IMR-90 (cell line): ENCODE measurements around the gene DISC1. TPM values are rescaled to one million over a fixed set of nuclear protein-coding genes. Genes with fewer than 3 reads are reported as not detected.
A peak's percentile ranks its signal among the peaks of the same experiment; 100 is the strongest.

ENCODE experiments used
- ATAC-seq: fragments of 200-7000 bp; cut with Tn5 transposase; 2 replicates; pipeline ENCODE4 v1.9.1; 2020; ENCODE audit warnings: low read depth, mild to moderate bottlenecking, moderate library complexity
- BruUV-seq: library from RNA; stranded (reverse); fragments of 400-500 nt; replicated peaks from 2 replicates; lab custom pipeline; 2021; lab: Mats Ljungman, UMichigan
- CTCF ChIA-PET: fragments of 300-600 bp; formaldehyde crosslinking; extraction: SDS; loops from one replicate; lab custom pipeline; 2021; ENCODE audit warnings: antibody characterized with exemption; lab: Yijun Ruan, JAX
- POLR2A ChIA-PET: fragments of 300-600 bp; sonication (Branson Sonifier 250); formaldehyde crosslinking; loops from one replicate; lab custom pipeline; 2022; ENCODE audit warnings: antibody characterized with exemption; ENCODE audit not compliant: unreplicated experiment; lab: Charles Lee
- DNase-seq: peaks from one replicate; pipeline ENCODE4 v3.0.0; 2013
- H2AFZ ChIP-seq: replicated peaks from 2 replicates; pipeline ENCODE3; 2013; ENCODE audit warnings: low read length, mild to moderate bottlenecking; ENCODE audit not compliant: poor library complexity
- H2AK5ac ChIP-seq: 2 replicates; pipeline ENCODE4 v1.6.1; 2013; ENCODE audit warnings: low read depth, low read length, inconsistent platforms
- H2AK9ac ChIP-seq: replicated peaks from 2 replicates; pipeline ENCODE3; 2013; ENCODE audit warnings: mild to moderate bottlenecking, low read depth, low read length, moderate library complexity; ENCODE audit not compliant: poor library complexity
- H2BK120ac ChIP-seq: 2 replicates; pipeline ENCODE4 v1.6.1; 2013; ENCODE audit warnings: low read depth, low read length, inconsistent platforms
- H2BK15ac ChIP-seq: 3 replicates; pipeline ENCODE4 v1.6.1; 2013; ENCODE audit warnings: low read depth, low read length, inconsistent platforms
- H2BK20ac ChIP-seq: 2 replicates; pipeline ENCODE4 v1.6.1; 2013; ENCODE audit warnings: low read depth, mild to moderate bottlenecking, inconsistent platforms, low read length, moderate library complexity
- H2BK5ac ChIP-seq: 2 replicates; pipeline ENCODE4 v1.6.1; 2013; ENCODE audit warnings: mild to moderate bottlenecking, low read depth, low read length, inconsistent platforms; ENCODE audit not compliant: poor library complexity, severe bottlenecking
- H3K14ac ChIP-seq: replicated peaks from 2 replicates; pipeline ENCODE4 v1.6.1; 2013; ENCODE audit warnings: low read depth, low read length, inconsistent platforms
- H3K18ac ChIP-seq: 2 replicates; pipeline ENCODE4 v1.6.1; 2013; ENCODE audit warnings: low read depth, low read length, control low read depth
- H3K23ac ChIP-seq: 2 replicates; pipeline ENCODE4 v1.6.1; 2013; ENCODE audit warnings: low read depth, low read length, inconsistent platforms
- H3K27ac ChIP-seq: 2 replicates; pipeline ENCODE4 v1.5.1; 2013; ENCODE audit warnings: mild to moderate bottlenecking, control low read depth, low read length; ENCODE audit not compliant: insufficient read depth
- H3K27me3 ChIP-seq: 2 replicates; pipeline ENCODE4 v1.6.1; 2013; ENCODE audit warnings: low read length; ENCODE audit not compliant: control insufficient read depth, insufficient read depth
- H3K36me3 ChIP-seq: 2 replicates; pipeline ENCODE4 v1.6.1; 2013; ENCODE audit warnings: low read length, mixed read lengths; ENCODE audit not compliant: control insufficient read depth, insufficient read depth
- H3K4ac ChIP-seq: 2 replicates; pipeline ENCODE4 v1.6.1; 2013; ENCODE audit warnings: low read depth, low read length, inconsistent platforms
- H3K4me1 ChIP-seq: 2 replicates; pipeline ENCODE4 v1.6.1; 2013; ENCODE audit warnings: low read length, mixed read lengths; ENCODE audit not compliant: control insufficient read depth, insufficient read depth
- H3K4me2 ChIP-seq: 2 replicates; pipeline ENCODE4 v1.6.1; 2013; ENCODE audit warnings: low read depth, mild to moderate bottlenecking, control low read depth, low read length, moderate library complexity
- H3K4me3 ChIP-seq: 2 replicates; pipeline ENCODE4 v1.5.1; 2013; ENCODE audit warnings: low read depth, mild to moderate bottlenecking, control low read depth, low read length, moderate library complexity; ENCODE audit not compliant: insufficient read depth
- H3K56ac ChIP-seq: 2 replicates; pipeline ENCODE4 v1.6.1; 2013; ENCODE audit warnings: low read length, inconsistent platforms; ENCODE audit not compliant: insufficient read depth; ENCODE audit errors: extremely low read depth
- H3K79me1 ChIP-seq, 2 experiments: 2 replicates each; pipeline ENCODE4 v1.6.1; 2013; ENCODE audit warnings: low read length in 2 of 2, inconsistent platforms in 1 of 2, low read depth in 1 of 2
- H3K9ac ChIP-seq: 2 replicates; pipeline ENCODE4 v1.6.1; 2013; ENCODE audit warnings: low read depth, low read length, control low read depth
- H3K9me1 ChIP-seq: 2 replicates; pipeline ENCODE4 v1.6.1; 2013; ENCODE audit warnings: low read length, inconsistent platforms; ENCODE audit not compliant: insufficient read depth
- H3K9me3 ChIP-seq: 2 replicates; pipeline ENCODE4 v1.6.1; 2013; ENCODE audit warnings: low read length; ENCODE audit not compliant: control insufficient read depth, insufficient read depth
- H4K20me1 ChIP-seq: 2 replicates; pipeline ENCODE4 v1.6.1; 2013; ENCODE audit warnings: low read length, inconsistent platforms; ENCODE audit not compliant: insufficient read depth
- H4K5ac ChIP-seq: 2 replicates; pipeline ENCODE4 v1.6.1; 2013; ENCODE audit warnings: mild to moderate bottlenecking, low read depth, low read length, control low read depth
- H4K8ac ChIP-seq, 2 experiments: 2 replicates each; pipeline ENCODE4 v1.6.1; 2013; ENCODE audit warnings: low read depth in 2 of 2, low read length in 2 of 2, control low read depth in 1 of 2, inconsistent platforms in 1 of 2
- H4K91ac ChIP-seq: 2 replicates; pipeline ENCODE4 v1.6.1; 2013; ENCODE audit warnings: low read depth, low read length, inconsistent platforms; ENCODE audit not compliant: insufficient read depth
- BHLHE40 ChIP-seq: fragments of 150-350 bp; IDR thresholded peaks from 2 replicates; pipeline ENCODE4 v1.6.1; 2016; ENCODE audit warnings: mild to moderate bottlenecking, low read depth, low read length
- CEBPB ChIP-seq: IDR thresholded peaks from 2 replicates; pipeline ENCODE4 v1.6.1; 2012; ENCODE audit warnings: low read depth, low read length, improper control_type of control experiment
- CHD1 ChIP-seq: IDR thresholded peaks from 2 replicates; pipeline ENCODE4 v1.6.1; 2012; ENCODE audit warnings: low read depth, low read length, improper control_type of control experiment
- MAFK ChIP-seq: IDR thresholded peaks from 2 replicates; pipeline ENCODE4 v1.6.1; 2012; ENCODE audit warnings: low read depth, low read length, improper control_type of control experiment
- NFE2L2 ChIP-seq: fragments of 150-350 bp; IDR thresholded peaks from 2 replicates; pipeline ENCODE4 v1.6.1; 2016; ENCODE audit warnings: low read depth, mild to moderate bottlenecking, low read length
- USF2 ChIP-seq: fragments of 150-350 bp; IDR thresholded peaks from 2 replicates; pipeline ENCODE4 v1.6.1; 2017; ENCODE audit warnings: mild to moderate bottlenecking, antibody characterized with exemption, low read length, low read depth
- WGBS, 2 experiments: methylation state at CpG; one replicate each; pipeline versions ENCODE4 v1.1.5 to v1.1.7; 2013; ENCODE audit warnings: missing lambda C conversion rate in 2 of 2; ENCODE audit not compliant: insufficient read length in 1 of 2; ENCODE audit errors: extremely low coverage in 2 of 2; 5-methylcytosine and 5-hydroxymethylcytosine counted together
- dilution Hi-C: fragments of 300-500 bp; cut with HindIII; formaldehyde crosslinking; loops from one replicate; pipeline ENCODE4 v1.14.3; 2018; ENCODE audit warnings: low sequenced_read_pairs; ENCODE audit not compliant: unreplicated experiment
- in situ Hi-C: fragments of 300-500 bp; cut with MboI; formaldehyde crosslinking; loops from 3 replicates; pipeline ENCODE4 v1.14.3; 2019; ENCODE audit warnings: low sequenced_read_pairs, inconsistent platforms, mixed read lengths
- intact Hi-C: fragments of 100-400 bp; cut with micrococcal nuclease; formaldehyde crosslinking; loops from 2 replicates; pipeline ENCODE4 v1.10.0; 2022
- polyA plus RNA-seq, 3 experiments: library from polyadenylated mRNA; depleted of rRNA; stranded (reverse); fragments of >200 nt; gene quantifications; 2 replicates each; pipeline ENCODE4 v1.2.3, GENCODE V29; 2012; ENCODE audit warnings: low replicate concordance in 1 of 3
- total RNA-seq: library from RNA; depleted of rRNA; stranded (reverse); fragments of >200 nt; gene quantifications from 2 replicates; pipeline ENCODE4 v1.2.3, GENCODE V29; 2012
- TF ChIP-seq, protein P1 (sequence below): fragments of 150-350 bp; IDR thresholded peaks from 2 replicates; pipeline ENCODE4 v1.6.1; 2016; ENCODE audit warnings: low read depth, mild to moderate bottlenecking, low read length, moderate library complexity, borderline replicate concordance

DISC1 gene
- total and polyA plus RNA-seq, 2 of the 4 experiments (the other 2 are of a cell fraction): 2.2 to 7.0 TPM

DNA sequence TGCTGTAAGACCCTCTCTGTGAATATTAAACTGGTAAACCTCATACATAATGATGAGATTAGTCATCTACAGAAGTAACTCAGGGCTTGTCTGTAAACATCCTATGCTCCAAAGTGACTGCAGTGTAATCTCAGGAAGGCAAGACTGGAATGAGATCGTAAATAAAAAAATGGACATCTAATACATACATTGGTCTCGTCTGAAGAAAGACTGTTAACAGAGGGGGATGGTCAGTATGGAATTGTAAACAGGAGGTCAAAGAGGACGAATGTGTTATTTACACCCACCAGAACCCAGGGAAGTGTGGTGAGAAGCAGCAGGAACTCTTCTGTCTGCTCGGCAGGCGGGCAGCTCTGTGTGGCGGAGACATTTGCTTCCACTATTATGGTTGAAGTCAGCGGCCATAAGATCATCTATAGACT, 51.4 kb downstream of the DISC1 start:
- no peak overlapping the region for H3K56ac ChIP-seq
- H3K79me1 ChIP-seq: peaks cover 3 to 11% of the 10 kb centered on the region in 2 experiments; a peak in 2 of 4 replicates
- peak overlapping the region; percentile 63 for H3K4me2 ChIP-seq
- H3K4me3 ChIP-seq: no peak overlapping the region
- H3K27ac ChIP-seq: peak overlapping the region; percentile 64
- CTCF ChIA-PET: no interaction called here
- in situ Hi-C loops: no loop called here
- intact Hi-C loops: no loop called here
- POLR2A ChIA-PET: no interaction called here
- peak overlapping the region; percentile 24; the same call in 1 of the 2 replicates for H3K14ac ChIP-seq
- H3K36me3 ChIP-seq: no peaks in the 10 kb centered on the region
- H2AK5ac ChIP-seq: peak overlapping the region; percentile 57
- DNase-seq (peak; percentile 75), ATAC-seq (peak; percentile 92)
- H3K18ac ChIP-seq: peak overlapping the region; percentile 58
- dilution Hi-C loops: no loop called here
- H3K9me1 ChIP-seq: peaks cover 4% of the 10 kb centered on the region; the same call in 1 of the 2 replicates
- WGBS, 2 experiments: no CpG with 5 or more reads among the region's 7 CpGs
- H4K5ac ChIP-seq: no peak overlapping the region
- peak overlapping the region; percentile 74 for H4K91ac ChIP-seq
- peak overlapping the region; percentile 35; the same call in 1 of the 3 replicates for H2BK15ac ChIP-seq
- peak overlapping the region; percentile 71 for H2BK120ac ChIP-seq
- no peak overlapping the region for H3K9ac ChIP-seq
- H4K20me1 ChIP-seq: no peaks in the 10 kb centered on the region
- peak overlapping the region; percentile 78 for H3K4ac ChIP-seq
- peak overlapping the region in 1 of 2 experiments; percentile 44; a peak in 1 of 4 replicates for H4K8ac ChIP-seq
- H2BK5ac ChIP-seq: peak overlapping the region; percentile 19
- no peaks in the 10 kb centered on the region for H3K9me3 ChIP-seq
- TF ChIP-seq CEBPB (no peak), MAFK (no peak), USF2 (no peak), NFE2L2 (no peak), CHD1 (no peak), BHLHE40 (no peak; the same call in 1 of the 2 replicates)
- TF ChIP-seq, protein P1, sequence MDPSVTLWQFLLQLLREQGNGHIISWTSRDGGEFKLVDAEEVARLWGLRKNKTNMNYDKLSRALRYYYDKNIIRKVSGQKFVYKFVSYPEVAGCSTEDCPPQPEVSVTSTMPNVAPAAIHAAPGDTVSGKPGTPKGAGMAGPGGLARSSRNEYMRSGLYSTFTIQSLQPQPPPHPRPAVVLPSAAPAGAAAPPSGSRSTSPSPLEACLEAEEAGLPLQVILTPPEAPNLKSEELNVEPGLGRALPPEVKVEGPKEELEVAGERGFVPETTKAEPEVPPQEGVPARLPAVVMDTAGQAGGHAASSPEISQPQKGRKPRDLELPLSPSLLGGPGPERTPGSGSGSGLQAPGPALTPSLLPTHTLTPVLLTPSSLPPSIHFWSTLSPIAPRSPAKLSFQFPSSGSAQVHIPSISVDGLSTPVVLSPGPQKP: no peak
- peak overlapping the region; percentile 84 for H2AK9ac ChIP-seq
- peak overlapping the region; percentile 53 for H2AFZ ChIP-seq
- no TSS peak for BruUV-seq
- H3K27me3 ChIP-seq: no peaks in the 10 kb centered on the region
- peaks cover 5% of the 10 kb centered on the region for H3K4me1 ChIP-seq
- peak overlapping the region; percentile 77 for H3K23ac ChIP-seq
- H2BK20ac ChIP-seq: peak overlapping the region; percentile 78
